Astrocyte of the cerebellum (primary cell): ENCODE data around the gene WIPI1.
"Not testable (repeated sequence)": the region's sequence is repeated elsewhere in the genome, so short reads cannot be mapped to it uniquely, and the experiment has no call there.

ENCODE experiments used
- DNase-seq: peaks from one replicate; pipeline ENCODE4 v3.0.0-alpha.2; 2011; ENCODE audit warnings: low read depth
- H3K4me3 ChIP-seq: 2 replicates; pipeline ENCODE4 v1.5.1; 2011; ENCODE audit warnings: mild to moderate bottlenecking, low read depth, low read length, moderate library complexity
- CTCF ChIP-seq: IDR thresholded peaks from 2 replicates; pipeline ENCODE4 v1.5.1; 2012; ENCODE audit warnings: low read length, low read depth, moderate library complexity, mild to moderate bottlenecking; ENCODE audit errors: missing control alignments
- in situ Hi-C: cut with HindIII; loops from 2 replicates; pipeline ENCODE4 v1.10.0; 2017; ENCODE audit warnings: low sequenced_read_pairs

The WIPI1 gene

DNA sequence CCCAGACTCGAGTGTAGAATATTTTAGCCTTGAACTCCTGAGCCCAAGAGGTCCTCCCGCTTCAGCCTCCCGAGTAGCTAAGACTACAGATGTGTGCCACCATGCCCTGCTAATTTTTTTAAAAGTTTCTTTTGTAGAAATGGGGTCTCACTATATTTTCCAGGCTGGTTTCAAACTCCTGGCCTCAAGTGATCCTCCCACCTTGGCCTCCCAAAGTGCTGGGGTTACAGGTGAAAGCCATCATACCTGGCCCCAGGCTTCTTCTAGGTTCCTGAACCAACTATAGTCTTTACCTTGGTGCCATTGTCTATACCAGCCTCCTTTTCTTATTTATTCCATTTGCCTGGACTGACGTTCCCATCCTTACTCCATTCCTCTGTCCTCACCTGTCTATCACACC is 37.8 kb upstream of the WIPI1 start:
- no peak overlapping the region for H3K4me3 ChIP-seq
- no peak for TF ChIP-seq CTCF
- in situ Hi-C loops, result no loop called here
- no peak for DNase-seq

- H3K4me3 ChIP-seq, DNase-seq, in situ Hi-C loops: not testable (repeated sequence)
These were observed 35.2 kb upstream of the WIPI1 start for GRCh38 chr17:68492394-68493054.

- in situ Hi-C loops, result no loop called here
- no peak for DNase-seq
- no peak for TF ChIP-seq CTCF
- no peak overlapping the region for H3K4me3 ChIP-seq
These were observed 34.3 kb upstream of the WIPI1 start for GRCh38 chr17:68491381-68492231.

DNA sequence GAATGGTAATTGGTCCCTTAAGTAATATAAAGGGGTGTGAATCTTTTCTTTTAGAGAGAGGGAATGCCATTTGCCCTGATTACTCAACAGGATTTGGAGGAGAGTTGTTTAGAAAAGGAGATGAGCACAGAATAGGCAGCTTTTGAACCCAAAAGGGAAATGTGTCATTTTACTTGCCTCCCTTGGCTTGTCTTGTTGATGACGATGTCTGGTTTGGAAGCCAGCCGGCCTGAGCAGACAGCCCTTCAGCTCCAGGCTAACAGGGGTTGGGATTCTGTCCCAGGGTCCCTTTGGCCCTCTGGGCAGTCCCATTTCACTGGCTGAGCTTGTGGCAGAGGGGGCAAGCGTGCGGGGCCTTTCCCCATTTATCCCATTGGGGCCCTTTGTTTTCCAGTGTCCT is 32.6 kb upstream of the WIPI1 start:
- H3K4me3 ChIP-seq, result no peak overlapping the region
- TF ChIP-seq CTCF, result no peak
- DNase-seq, result no peak
- in situ Hi-C loops, result no loop called here

- no peak for DNase-seq
- no peak for TF ChIP-seq CTCF
- no peak overlapping the region for H3K4me3 ChIP-seq
- in situ Hi-C loops, result no loop called here
These were observed 27.2 kb upstream of the WIPI1 start for GRCh38 chr17:68484458-68484857.

DNA sequence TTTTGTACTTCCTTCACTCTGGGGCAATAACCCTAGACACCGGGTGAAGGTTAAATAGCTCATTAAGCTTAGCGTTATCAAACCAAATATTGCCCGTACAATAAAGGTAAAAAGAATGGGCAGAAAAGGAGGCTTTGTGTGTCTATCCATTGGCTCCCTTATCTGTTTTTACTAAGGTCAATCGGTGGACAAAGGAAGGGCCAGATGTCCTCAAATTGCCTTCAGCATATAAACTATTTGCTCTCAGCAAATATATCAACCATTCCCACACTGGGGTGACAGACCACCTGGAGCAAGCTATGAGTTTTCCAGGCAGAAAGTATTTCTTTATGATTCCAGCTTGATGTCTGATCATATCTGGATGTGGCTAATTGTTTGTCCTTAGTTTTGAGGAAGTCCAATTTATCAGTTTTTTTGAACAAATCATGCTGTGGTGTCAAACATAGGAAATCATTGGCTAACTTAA is 25.3 kb upstream of the WIPI1 start:
- in situ Hi-C loops, result no loop called here
- no peak overlapping the region for H3K4me3 ChIP-seq
- no peak for TF ChIP-seq CTCF
- no peak for DNase-seq

DNA sequence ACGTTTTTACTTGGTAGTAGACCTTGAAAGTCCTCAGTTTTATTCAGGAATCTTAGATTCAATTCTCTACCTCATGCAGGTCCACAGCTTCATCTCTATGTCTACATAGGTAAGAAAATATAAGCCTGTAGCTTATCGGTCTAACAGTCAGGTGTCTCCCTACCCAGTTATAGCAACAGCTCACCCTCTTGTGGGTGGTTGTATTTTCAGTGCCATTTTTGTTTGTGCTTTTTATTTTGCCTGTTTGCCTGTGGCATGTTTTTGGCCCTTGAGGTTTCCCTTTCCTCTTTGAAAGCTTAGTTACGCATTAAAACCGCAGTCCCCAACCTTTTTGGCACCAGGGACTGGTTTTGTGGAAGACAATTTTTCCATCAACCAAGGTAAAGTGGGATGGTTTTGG is 23.6 kb upstream of the WIPI1 start:
- no peak for TF ChIP-seq CTCF
- no peak overlapping the region for H3K4me3 ChIP-seq
- no peak for DNase-seq
- in situ Hi-C loops, result no loop called here
